ENCODE results near the gene ZNF592. TPM values are rescaled to one million over a fixed set of nuclear protein-coding genes. Genes with fewer than 3 reads are reported as not detected.
"Not testable (repeated sequence)": the region's sequence is repeated elsewhere in the genome, so short reads cannot be mapped to it uniquely, and the experiment has no call there.

The ZNF592 gene
- total RNA-seq, 4 donors from 2014 or later = 25.6 to 47.6 (median 40.9) TPM

DNA sequence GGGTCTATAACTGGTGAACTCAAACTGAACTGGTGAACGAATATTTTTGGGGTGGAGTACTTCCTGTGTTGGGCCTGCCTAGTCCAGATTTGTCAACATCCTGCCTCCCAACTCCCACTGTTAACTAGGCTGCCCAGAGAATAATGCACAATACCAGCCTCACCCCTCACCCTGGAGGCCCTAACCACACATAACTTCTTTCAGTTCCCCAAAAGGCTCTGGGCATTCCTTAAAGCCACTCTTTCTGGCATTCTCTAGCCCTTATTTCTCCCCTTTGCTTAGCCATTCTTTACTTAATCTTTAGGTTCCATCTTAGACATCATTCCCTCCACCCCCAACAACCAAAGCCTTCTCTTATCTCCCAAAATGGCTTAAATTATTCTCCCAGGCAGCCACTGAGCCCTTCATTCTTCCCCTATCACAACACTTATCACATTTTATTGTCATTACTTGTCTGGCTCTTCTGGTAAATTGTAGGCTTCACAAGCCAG is 23.3 kb upstream of the ZNF592 start:
- Histone ChIP-seq H3K4me1 (peaks cover 0 to 4% (median 0%) of the 10 kb centered on the region in 4 donors), H3K36me3 (no peaks in the 10 kb centered on the region), H3K27me3 (no peaks in the 10 kb centered on the region), H3K4me3 (no peak overlapping the region), H3K27ac (peak overlapping the region in 3 of 4 donors; percentile 27 to 67 (median 30)), H3K9me3 (no peaks in the 10 kb centered on the region)
- peak in 2 of 3 donors; percentile 59 to 63 for DNase-seq
- no peak for TF ChIP-seq POLR2A (IDR thresholded peaks at IDR 0.05)
- TF ChIP-seq, protein P1, sequence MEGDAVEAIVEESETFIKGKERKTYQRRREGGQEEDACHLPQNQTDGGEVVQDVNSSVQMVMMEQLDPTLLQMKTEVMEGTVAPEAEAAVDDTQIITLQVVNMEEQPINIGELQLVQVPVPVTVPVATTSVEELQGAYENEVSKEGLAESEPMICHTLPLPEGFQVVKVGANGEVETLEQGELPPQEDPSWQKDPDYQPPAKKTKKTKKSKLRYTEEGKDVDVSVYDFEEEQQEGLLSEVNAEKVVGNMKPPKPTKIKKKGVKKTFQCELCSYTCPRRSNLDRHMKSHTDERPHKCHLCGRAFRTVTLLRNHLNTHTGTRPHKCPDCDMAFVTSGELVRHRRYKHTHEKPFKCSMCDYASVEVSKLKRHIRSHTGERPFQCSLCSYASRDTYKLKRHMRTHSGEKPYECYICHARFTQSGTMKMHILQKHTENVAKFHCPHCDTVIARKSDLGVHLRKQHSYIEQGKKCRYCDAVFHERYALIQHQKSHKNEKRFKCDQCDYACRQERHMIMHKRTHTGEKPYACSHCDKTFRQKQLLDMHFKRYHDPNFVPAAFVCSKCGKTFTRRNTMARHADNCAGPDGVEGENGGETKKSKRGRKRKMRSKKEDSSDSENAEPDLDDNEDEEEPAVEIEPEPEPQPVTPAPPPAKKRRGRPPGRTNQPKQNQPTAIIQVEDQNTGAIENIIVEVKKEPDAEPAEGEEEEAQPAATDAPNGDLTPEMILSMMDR (IDR thresholded peaks at IDR 0.05) = no peak

DNA sequence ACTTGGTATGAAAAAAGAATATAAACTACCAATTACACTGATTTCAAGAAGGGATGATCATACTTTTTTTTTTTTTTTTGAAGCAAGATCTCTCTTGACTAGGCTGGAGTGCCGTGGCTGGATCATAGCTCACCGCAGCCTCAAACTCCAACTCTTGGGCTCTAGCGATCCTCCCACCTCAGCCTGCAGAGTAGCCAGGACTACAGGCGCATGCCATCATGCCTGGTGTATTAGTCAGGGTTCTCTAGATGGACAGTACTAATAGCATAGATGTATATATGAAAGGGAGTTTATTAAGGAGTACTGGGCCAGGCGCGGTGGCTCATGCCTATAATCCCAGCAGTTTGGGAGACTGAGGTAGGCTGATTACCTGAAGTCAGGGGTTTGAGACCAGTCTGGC is 21.0 kb upstream of the ZNF592 start:
- Histone ChIP-seq H3K27me3 (no peaks in the 10 kb centered on the region), H3K4me3 (no peak overlapping the region), H3K36me3 (no peaks in the 10 kb centered on the region), H3K27ac (no peak overlapping the region), H3K9me3 (no peaks in the 10 kb centered on the region), H3K4me1 (peaks cover 0 to 4% (median 0%) of the 10 kb centered on the region in 4 donors)
- TF ChIP-seq, protein P1 (IDR thresholded peaks at IDR 0.05) = no peak
- no peak for TF ChIP-seq POLR2A (IDR thresholded peaks at IDR 0.05)
- DNase-seq = no peak

DNA sequence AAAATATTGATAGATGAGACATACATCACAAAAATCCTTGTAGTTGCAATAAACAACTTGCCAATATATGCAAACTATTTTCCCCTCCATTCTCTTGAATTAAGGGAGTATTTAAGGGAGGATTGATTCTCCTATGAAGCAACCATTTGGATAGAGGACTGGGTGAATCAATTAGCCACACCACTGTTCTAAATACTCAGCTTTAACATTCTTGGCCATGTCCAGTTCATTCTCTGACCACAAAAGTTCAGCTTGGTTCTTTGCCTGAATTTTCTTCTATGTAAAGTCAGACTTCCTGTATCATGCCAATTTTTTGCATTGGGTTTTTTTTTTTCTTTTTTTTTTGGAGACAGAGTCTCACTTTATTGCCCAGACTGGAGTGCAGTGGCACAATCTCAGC is 16.6 kb upstream of the ZNF592 start:
- no peaks in the 10 kb centered on the region for H3K27me3 ChIP-seq
- peaks cover 0 to 14% (median 9%) of the 10 kb centered on the region in 4 donors for H3K4me1 ChIP-seq
- no peaks in the 10 kb centered on the region for H3K9me3 ChIP-seq
- no peaks in the 10 kb centered on the region for H3K36me3 ChIP-seq
- TF ChIP-seq, protein P1 (IDR thresholded peaks at IDR 0.05) = no peak
- TF ChIP-seq POLR2A (IDR thresholded peaks at IDR 0.05) = no peak
- no peak overlapping the region for H3K27ac ChIP-seq
- DNase-seq = no peak
- H3K4me3 ChIP-seq = no peak overlapping the region

DNA sequence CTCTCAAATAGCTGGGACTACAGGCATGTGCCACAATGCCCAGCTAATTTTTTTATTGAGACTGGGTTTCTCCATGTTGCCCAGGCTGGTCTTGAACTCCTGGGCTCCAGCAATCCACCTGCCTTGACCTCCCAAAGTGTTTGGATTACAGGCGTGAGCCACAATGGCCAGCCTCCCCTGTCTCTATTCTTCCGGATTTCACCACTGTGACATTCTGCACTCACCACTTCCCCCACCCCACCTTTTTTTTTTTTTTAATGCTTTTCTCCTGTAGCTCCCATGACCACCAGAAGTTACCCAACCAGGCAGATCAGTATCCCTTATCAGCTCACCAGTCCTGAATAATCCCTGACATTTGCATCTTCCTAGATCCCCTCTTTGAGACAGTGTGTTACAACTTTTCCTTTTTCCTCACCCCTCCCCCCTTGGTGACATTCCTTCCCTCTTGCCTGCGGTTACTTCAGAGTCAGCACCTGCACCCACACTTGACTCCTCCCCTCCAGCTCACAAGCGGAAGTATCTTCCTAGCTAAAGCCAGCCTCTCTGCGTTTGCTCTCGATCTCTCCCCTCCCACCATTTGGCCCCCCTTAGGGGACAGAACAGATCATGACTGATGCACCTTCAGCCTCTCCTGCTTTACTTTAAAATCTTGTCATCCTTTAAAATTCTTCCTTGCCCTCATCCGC is 13.5 kb upstream of the ZNF592 start:
- no peaks in the 10 kb centered on the region for H3K27me3 ChIP-seq
- peak overlapping the region; percentile 70 to 85 (median 78) for H3K27ac ChIP-seq
- peaks cover 0 to 14% (median 9%) of the 10 kb centered on the region in 4 donors for H3K4me1 ChIP-seq
- no peaks in the 10 kb centered on the region for H3K36me3 ChIP-seq
- peak overlapping the region in 3 of 4 donors; percentile 2 to 46 (median 26) for H3K4me3 ChIP-seq
- TF ChIP-seq, protein P1 (IDR thresholded peaks at IDR 0.05) = no peak
- TF ChIP-seq POLR2A (IDR thresholded peaks at IDR 0.05) = peak; percentile 33 to 51
- DNase-seq = peak; percentile 68 to 93 (median 89)
- no peaks in the 10 kb centered on the region for H3K9me3 ChIP-seq

DNA sequence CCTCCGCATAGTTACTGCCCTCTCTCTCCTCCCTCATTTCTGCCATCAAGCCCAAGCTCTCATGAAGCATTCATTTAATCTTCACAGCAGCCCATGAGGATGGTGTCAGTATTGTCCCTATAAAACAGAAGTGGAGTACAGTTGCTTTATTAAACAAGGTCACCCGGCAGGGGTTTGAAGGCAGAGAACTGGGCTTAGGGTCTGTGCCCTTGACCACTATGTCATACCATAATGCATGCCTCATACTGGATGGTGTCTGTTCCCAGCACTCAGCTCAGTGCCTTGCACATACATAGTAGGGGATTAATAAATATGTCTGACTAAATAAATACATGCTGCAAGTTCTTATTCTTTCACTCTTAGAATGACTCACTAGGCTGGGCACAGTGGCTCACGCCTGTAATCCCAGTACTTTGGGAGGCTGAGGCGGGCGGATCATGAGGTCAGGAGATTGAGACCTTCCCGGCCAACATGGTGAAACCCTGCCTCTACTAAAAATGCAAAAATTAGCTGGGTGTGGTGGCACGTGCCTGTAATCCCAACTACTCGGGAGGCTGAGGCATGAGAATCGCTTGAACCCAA is 12.8 kb upstream of the ZNF592 start:
- peak in 1 of 3 donors; percentile 52 for DNase-seq
- Histone ChIP-seq H3K4me1 (peaks cover 1 to 17% (median 10%) of the 10 kb centered on the region in 4 donors), H3K4me3 (peak overlapping the region in 3 of 4 donors; percentile 2 to 46 (median 26)), H3K27ac (peak overlapping the region; percentile 70 to 85 (median 78))
- H3K9me3 ChIP-seq, H3K27me3 ChIP-seq, H3K36me3 ChIP-seq: not testable (repeated sequence)

DNA sequence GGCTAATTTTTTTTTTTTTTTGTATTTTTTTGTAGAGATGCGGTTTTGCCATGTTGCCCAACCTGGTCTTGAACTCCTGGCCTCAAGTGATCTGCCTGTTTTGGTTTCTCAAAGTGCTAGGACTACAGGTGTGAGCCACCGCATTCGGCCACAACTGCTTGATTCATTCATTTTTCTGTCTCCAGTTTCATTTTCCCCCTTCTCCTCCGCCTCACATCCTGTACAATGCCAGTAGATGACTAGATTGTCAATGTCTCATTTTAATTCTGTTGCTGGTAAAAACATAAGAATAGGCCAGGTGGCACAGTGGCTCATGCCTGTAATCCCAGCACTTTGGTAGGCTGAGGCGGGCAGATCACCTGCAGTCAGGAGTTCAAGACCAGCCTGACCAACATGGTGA is 12.0 kb upstream of the ZNF592 start:
- Histone ChIP-seq H3K36me3 (no peaks in the 10 kb centered on the region), H3K4me3 (no peak overlapping the region), H3K9me3 (no peaks in the 10 kb centered on the region), H3K4me1 (peaks cover 3 to 20% (median 10%) of the 10 kb centered on the region in 4 donors), H3K27ac (peak overlapping the region in 2 of 4 donors; percentile 70 to 80), H3K27me3 (no peaks in the 10 kb centered on the region)
- TF ChIP-seq, protein P1 (IDR thresholded peaks at IDR 0.05) = no peak
- TF ChIP-seq POLR2A (IDR thresholded peaks at IDR 0.05) = no peak
- DNase-seq = peak in 2 of 3 donors; percentile 71 to 79
